HL-60/S4 treated with retinoic acid at 250 ng/mL for 4 days and 3 days (cell line): ENCODE data around the gene FAT1.
"Not testable (repeated sequence)": the region's sequence is repeated elsewhere in the genome, so short reads cannot be mapped to it uniquely, and the experiment has no call there.

Experiments
- in situ Hi-C: fragments of 300-500 bp; cut with MboI; formaldehyde crosslinking; loops from 2 replicates; pipeline ENCODE4 v1.7.0; 2022; ENCODE audit warnings: low sequenced_read_pairs

Gene FAT1

GRCh38 chr4:186723292-186724057 lies at the start of gene FAT1:
FAT1 (minus strand) TSS chr4:186723856; CDS start chr4:186709827, 14,029 bp downstream.
- in situ Hi-C loops, result no loop called here

GRCh38 chr4:186772936-186773487 lies 49.4 kb upstream of the FAT1 start:
- in situ Hi-C loops, result no loop called here

GRCh38 chr4:186771624-186772023 lies 48.0 kb upstream of the FAT1 start:
- in situ Hi-C loops, result no loop called here

GRCh38 chr4:186770481-186771175 lies 47.0 kb upstream of the FAT1 start:
- in situ Hi-C loops, result no loop called here

GRCh38 chr4:186767794-186768193 lies 44.1 kb upstream of the FAT1 start:
- in situ Hi-C loops, result no loop called here

- in situ Hi-C loops, result no loop called here
These were observed 42.3 kb upstream of the FAT1 start for GRCh38 chr4:186765673-186766546.

GRCh38 chr4:186765138-186765537 lies 41.5 kb upstream of the FAT1 start:
- in situ Hi-C loops, result no loop called here

GRCh38 chr4:186764457-186764856 lies 40.8 kb upstream of the FAT1 start:
- in situ Hi-C loops, result no loop called here

- in situ Hi-C loops, result no loop called here
These were observed 39.2 kb upstream of the FAT1 start for GRCh38 chr4:186762865-186763264.

- in situ Hi-C loops, result no loop called here
These were observed 38.7 kb upstream of the FAT1 start for GRCh38 chr4:186762361-186762760.

- in situ Hi-C loops, result not testable (repeated sequence)
These were observed 38.3 kb upstream of the FAT1 start for GRCh38 chr4:186761956-186762355.

- in situ Hi-C loops, result no loop called here
These were observed 37.7 kb upstream of the FAT1 start for GRCh38 chr4:186761393-186761792.

GRCh38 chr4:186760576-186760975 lies 36.9 kb upstream of the FAT1 start:
- in situ Hi-C loops, result no loop called here

GRCh38 chr4:186759990-186760389 lies 36.3 kb upstream of the FAT1 start:
- in situ Hi-C loops, result no loop called here

- in situ Hi-C loops, result no loop called here
These were observed 35.5 kb upstream of the FAT1 start for GRCh38 chr4:186758929-186759682.

- in situ Hi-C loops, result no loop called here
These were observed 34.2 kb upstream of the FAT1 start for GRCh38 chr4:186757696-186758355.

- in situ Hi-C loops, result not testable (repeated sequence)
These were observed 32.9 kb upstream of the FAT1 start for GRCh38 chr4:186756550-186756949.

GRCh38 chr4:186755550-186756519 lies 32.2 kb upstream of the FAT1 start:
- in situ Hi-C loops, result no loop called here

- in situ Hi-C loops, result no loop called here
These were observed 31.3 kb upstream of the FAT1 start for GRCh38 chr4:186754976-186755375.
